GM18951 (cell line): ENCODE measurements around the gene RBM20.
"Not testable (repeated sequence)": the region's sequence is repeated elsewhere in the genome, so short reads cannot be mapped to it uniquely, and the experiment has no call there.

Experiments used
- POLR2A ChIP-seq: IDR thresholded peaks from 4 replicates; pipeline ENCODE4 v1.6.1; 2011; ENCODE audit warnings: mild to moderate bottlenecking; ENCODE audit not compliant: insufficient read length, insufficient read depth; ENCODE audit errors: extremely low read depth
- in situ Hi-C: fragments of 300-500 bp; cut with MboI; formaldehyde crosslinking; loops from one replicate; pipeline ENCODE4 v1.12.0; 2022; ENCODE audit warnings: low sequenced_read_pairs, mixed read lengths, inconsistent platforms; ENCODE audit not compliant: unreplicated experiment

Gene RBM20

DNA sequence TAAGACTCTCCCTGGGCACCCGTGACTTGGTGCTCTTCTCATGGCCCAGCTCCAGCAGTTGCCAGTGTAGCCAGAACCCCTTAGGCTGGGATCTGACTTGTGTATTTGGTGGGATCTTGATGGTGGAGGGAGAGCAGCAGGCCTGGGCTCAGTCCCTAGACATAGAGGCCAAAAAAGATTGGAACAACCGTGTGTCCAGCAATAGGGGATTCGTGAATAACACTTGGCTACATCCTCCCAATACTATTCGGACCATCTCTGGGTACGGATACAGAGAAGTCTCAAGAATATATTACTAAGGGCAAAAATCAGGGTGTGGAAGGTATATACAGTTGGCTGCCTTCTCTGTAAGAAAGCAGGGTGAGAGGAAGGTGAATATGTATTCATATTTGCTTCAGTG lies 17.2 kb downstream of the RBM20 start:
- no peak for TF ChIP-seq POLR2A
- in situ Hi-C loops, result no loop called here

DNA sequence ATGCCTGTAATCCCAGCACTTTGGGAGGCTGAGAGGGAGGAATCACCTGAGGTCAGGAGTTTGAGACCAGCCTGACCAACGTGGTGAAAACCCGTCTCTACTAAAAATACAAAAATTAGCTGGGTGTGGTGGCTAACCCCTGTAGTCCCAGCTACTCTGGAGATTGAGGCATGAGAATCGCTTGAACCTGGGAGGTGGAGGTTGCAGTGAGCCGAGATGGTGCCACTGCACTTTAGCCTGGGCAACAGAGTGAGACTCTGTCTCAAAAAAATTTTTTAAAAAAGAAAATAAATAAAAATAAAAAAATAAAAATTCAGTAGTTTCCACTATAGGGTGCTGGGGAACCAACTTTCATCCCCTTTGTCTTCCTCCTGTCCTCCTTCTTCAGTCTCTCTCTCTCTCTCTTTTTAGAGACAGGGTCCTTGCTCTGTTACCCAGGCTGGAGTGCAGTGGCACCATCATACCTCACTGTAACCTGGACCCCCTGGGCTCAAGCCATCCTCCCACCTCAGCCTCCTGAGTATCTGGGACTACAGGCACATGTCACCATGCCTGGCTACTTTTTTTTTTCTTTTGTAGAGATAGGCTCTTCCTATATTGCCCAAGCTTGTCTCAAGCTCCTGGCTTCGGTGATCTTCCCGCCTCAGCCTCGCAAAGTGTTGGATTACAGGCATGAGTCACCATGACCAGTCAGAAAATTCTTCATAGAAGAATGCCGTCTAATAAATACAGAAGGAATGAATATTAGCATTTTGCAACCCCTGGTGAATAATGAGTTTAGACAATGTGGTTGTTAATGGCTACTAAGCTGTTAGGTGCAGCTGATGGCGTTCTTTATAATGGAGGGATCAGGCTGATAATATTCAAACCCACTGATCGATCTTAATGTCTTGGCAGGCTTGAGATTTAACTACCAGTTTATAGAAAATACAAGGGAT lies 20.6 kb downstream of the RBM20 start:
- in situ Hi-C loops, result no loop called here
- no peak for TF ChIP-seq POLR2A

- in situ Hi-C loops, result not testable (repeated sequence)
These were observed 22.1 kb downstream of the RBM20 start for GRCh38 chr10:110666259-110666658.

- TF ChIP-seq POLR2A, result no peak
- in situ Hi-C loops, result no loop called here
These were observed 22.5 kb downstream of the RBM20 start for GRCh38 chr10:110666673-110667072.

- in situ Hi-C loops, result no loop called here
- TF ChIP-seq POLR2A, result no peak
These were observed 23.6 kb downstream of the RBM20 start for GRCh38 chr10:110667620-110668343.

DNA sequence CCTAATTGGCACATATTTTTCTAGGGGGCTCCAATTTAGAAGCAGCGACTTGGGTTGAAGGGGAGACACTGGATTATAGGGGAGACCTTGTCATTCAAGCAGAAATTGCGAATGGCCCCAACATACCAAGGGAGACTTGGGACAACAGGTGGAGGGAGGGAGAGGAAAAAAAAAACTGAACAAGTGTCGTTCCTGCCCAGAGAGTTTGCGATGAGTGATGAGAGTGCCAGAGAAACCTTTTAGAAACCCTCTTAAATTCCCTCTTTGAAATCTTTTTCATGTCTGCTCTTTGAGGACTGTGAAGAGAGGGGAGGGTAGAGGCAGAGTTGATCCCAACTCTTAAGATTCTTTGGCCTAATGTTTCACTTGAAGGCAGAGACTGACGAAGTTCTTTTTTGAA lies 24.3 kb downstream of the RBM20 start:
- in situ Hi-C loops, result no loop called here
- TF ChIP-seq POLR2A, result no peak

- no peak for TF ChIP-seq POLR2A
- in situ Hi-C loops, result no loop called here
These were observed 26.2 kb downstream of the RBM20 start for GRCh38 chr10:110670335-110670734.

DNA sequence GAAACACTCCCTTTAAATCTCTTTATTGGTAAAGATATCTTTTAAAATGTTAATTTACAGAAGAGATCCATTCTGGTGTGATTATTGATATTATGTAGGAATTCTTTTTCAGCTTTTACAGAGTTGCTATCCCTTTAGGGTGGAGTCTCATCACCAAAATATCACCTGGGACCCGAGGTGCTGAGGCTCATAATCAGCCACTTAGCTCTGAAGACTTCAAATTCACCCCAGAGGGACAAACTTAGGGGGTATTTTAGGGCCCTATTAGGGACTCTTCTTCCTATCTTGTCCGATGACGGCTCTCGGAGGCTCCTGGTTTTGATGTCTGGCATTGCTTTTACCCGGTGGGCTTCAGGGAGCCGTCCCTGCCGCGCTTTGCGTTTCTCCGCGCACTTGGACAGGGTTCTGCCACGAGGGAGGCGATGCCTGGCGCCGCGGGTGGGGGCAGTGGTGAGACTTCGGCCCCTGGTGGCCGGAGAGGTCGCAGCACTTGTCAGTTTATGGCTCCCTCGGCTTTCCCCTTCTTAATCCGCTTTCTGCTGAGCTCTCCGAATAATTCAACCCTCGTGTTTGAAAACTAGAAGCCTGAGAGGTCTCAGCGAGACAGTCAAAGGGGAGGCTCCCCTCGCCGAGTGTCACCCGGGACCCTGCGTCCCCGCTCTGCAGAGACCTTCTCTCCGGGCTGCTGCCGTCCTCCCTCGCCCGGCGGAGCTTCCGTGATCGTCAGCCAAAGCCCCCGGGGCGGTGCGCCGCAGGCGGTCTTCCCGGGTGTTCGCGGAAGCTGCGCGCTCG lies 27.8 kb downstream of the RBM20 start:
- peak; percentile 38 for TF ChIP-seq POLR2A
- in situ Hi-C loops, result no loop called here

DNA sequence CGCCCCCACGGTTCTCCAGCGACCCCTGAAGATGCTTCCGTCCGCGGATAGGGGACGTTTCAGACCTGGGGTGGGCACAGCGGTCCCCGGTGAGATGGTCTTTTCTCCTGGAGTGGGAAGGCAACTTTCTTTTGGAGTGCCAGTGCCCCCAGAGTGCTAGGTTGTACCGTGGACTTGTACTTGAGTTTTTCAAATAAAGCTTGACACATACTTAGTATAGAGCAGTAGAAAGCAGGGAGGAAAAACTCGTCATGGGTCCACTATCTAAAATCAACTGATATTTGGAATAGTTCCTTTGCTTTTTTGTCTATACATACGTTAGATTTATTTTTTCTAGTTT lies 28.4 kb downstream of the RBM20 start:
- in situ Hi-C loops, result no loop called here
- no peak for TF ChIP-seq POLR2A

DNA sequence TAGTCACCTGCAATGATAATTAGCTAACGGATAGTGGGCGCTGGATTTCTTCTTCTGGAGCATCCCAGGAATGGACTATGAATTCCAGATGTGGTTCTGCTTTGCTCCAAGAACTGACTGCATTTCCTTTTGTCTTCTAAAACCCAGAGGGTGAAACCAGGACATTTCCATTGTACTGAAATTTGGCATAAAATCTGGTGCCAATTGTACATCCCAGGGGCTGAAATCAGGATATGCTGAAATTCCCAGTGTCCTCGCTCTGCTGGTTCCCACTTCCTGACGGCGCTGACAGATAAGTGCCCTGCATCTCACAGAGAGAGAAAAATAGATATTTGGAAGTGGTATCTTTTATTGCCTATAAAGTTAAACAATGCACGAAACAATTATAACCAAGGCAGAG lies 31.9 kb downstream of the RBM20 start:
- in situ Hi-C loops, result no loop called here

GRCh38 chr10:110679486-110680272 lies 35.5 kb downstream of the RBM20 start:
- no peak for TF ChIP-seq POLR2A
- in situ Hi-C loops, result no loop called here

More for the DNA sequence above, 31.9 kb downstream of the RBM20 start:
- no peak for TF ChIP-seq POLR2A

DNA sequence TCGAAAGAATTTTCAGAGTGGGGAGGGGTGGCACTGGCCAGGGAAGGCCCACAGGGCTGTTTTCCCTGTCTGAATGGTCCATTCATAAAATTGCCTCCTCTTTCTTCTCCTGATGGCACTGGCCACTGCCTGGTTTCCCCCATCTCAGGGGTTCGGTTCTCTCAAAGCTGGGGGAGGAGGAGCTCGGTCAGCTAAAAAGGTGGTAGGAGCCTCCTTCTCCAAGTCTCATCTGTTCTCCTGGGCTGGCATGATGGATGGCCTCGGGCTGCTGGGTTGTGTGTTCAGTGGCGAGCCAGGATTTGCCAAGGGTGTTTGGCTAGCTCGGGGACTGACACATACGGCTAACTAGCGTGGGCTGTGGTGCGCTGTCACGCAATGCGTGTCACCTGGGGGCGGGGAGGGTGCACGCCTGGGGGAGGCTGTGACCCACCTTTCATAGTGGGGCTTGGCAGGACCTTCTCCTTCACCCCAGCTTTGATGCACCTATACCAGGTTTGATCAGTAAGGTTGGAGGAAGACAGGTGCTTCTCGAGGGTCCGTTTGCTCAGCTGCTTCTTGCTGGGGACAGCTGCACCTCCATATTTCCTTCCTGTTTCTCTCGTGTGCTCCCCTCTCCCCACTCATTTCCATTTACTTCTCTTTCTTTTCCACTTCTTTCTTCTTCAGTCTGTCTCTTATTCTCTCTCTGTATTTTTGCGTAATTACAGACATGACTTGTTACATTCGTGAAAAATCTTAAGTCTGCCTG lies 36.3 kb downstream of the RBM20 start:
- in situ Hi-C loops, result no loop called here

More for the DNA sequence above, 36.3 kb downstream of the RBM20 start:
- no peak for TF ChIP-seq POLR2A
